ENCODE data around the gene UBE2V1. TPM values are rescaled to one million over a fixed set of nuclear protein-coding genes. Genes with fewer than 3 reads are reported as not detected.

Gene UBE2V1
- total RNA-seq, 3 donors from 2014 or later: 63.8 to 81.6 (median 79.9) TPM

DNA sequence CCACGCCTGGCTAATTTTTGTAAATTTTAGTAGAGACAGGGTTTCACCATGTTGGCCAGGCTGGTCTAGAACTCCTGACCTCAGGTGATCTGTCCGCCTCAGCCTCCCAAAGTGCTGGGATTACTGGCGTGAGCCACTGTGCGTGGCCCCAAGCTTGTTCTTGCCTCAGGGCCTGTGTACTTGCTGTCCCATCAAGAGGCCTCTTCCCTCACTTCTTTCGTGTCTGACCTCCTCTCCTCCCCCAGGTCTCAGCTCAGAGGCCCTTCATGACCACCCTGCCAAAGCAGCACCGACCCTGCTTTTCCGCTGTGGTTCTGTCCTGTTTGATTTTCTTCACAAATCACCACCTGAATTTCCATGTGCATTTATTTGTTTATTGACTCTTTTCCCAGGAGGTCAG lies 10.5 kb upstream of the UBE2V1 start:
- Histone ChIP-seq H3K27me3 (no peaks in the 10 kb centered on the region), H3K27ac (peak overlapping the region in 1 of 2 donors; percentile 10), H3K4me1 (no peaks in the 10 kb centered on the region), H3K36me3 (peaks cover 4% of the 10 kb centered on the region), H3K4me3 (no peak overlapping the region), H3K9me3 (no peaks in the 10 kb centered on the region)
- intact Hi-C loops (cut with DNase I; ENCODE audit: low total_unique reads): loop anchor here (5.0 kb wide), 1 partner anchor 44 kb away; no protein-coding TSS in a partner anchor
- peak in 1 of 2 donors; percentile 31 for DNase-seq (ENCODE audit: low spot score in 2 of 2)
- TF ChIP-seq POLR2A (IDR thresholded peaks at IDR 0.05) (no peak), POLR2AphosphoS5 (IDR thresholded peaks at IDR 0.05) (no peak)
- TF ChIP-seq, protein P1, sequence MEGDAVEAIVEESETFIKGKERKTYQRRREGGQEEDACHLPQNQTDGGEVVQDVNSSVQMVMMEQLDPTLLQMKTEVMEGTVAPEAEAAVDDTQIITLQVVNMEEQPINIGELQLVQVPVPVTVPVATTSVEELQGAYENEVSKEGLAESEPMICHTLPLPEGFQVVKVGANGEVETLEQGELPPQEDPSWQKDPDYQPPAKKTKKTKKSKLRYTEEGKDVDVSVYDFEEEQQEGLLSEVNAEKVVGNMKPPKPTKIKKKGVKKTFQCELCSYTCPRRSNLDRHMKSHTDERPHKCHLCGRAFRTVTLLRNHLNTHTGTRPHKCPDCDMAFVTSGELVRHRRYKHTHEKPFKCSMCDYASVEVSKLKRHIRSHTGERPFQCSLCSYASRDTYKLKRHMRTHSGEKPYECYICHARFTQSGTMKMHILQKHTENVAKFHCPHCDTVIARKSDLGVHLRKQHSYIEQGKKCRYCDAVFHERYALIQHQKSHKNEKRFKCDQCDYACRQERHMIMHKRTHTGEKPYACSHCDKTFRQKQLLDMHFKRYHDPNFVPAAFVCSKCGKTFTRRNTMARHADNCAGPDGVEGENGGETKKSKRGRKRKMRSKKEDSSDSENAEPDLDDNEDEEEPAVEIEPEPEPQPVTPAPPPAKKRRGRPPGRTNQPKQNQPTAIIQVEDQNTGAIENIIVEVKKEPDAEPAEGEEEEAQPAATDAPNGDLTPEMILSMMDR (IDR thresholded peaks at IDR 0.05): no peak

DNA sequence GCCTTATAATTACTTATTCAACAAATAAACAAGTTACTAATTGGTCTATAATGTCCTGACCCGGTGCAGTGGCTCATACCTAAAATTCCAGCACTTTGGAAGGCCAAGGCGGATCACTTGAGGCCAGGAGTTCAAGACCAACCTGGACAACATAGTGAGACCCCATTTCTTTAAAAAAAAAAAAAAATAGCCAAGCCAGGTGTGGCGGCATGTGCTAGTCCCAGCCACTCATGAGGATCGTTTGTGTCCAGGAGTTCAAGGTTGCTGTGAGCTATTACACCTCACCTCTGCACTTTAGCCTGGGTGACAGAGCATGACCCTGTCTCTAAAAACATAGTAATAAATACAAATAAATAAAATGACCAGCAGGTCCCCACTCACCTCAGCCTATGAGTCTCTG lies 9.8 kb upstream of the UBE2V1 start:
- no peak for DNase-seq (ENCODE audit: low spot score in 2 of 2)
- TF ChIP-seq POLR2AphosphoS5 (IDR thresholded peaks at IDR 0.05): no peak
- no peak for TF ChIP-seq POLR2A (IDR thresholded peaks at IDR 0.05)
- TF ChIP-seq, protein P1 (IDR thresholded peaks at IDR 0.05): no peak
- no peaks in the 10 kb centered on the region for H3K27me3 ChIP-seq
- no peak overlapping the region for H3K4me3 ChIP-seq
- H3K9me3 ChIP-seq: no peaks in the 10 kb centered on the region
- H3K27ac ChIP-seq: no peak overlapping the region
- peaks cover 3% of the 10 kb centered on the region for H3K36me3 ChIP-seq
- intact Hi-C loops (cut with DNase I; ENCODE audit: low total_unique reads): loop anchor here (5.0 kb wide), 1 partner anchor 45 kb away; no protein-coding TSS in a partner anchor
- H3K4me1 ChIP-seq: no peaks in the 10 kb centered on the region

DNA sequence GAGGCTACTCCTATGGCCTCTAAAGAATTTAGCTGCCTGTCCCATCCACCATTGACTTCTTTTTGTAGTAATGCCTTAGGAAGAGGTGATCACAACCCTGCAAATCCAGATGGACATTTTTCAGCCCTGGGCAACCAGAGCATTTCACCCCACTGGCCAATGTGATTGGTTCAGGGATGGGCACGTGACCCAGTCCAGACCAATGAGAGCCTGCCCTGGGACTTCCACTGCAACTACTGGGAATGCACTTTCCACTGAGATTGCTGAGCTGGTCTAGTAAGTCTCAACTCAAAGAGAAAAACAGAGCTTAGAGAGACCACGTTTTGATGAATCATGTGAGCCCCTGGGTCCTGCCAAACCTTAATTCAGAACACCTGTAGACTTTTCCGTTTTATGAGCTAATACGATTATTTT lies 8.9 kb upstream of the UBE2V1 start:
- no peak overlapping the region for H3K4me3 ChIP-seq
- H3K4me1 ChIP-seq: no peaks in the 10 kb centered on the region
- no peak for DNase-seq (ENCODE audit: low spot score in 2 of 2)
- H3K27me3 ChIP-seq: no peaks in the 10 kb centered on the region
- no peaks in the 10 kb centered on the region for H3K36me3 ChIP-seq
- H3K9me3 ChIP-seq: no peaks in the 10 kb centered on the region
- no peak overlapping the region for H3K27ac ChIP-seq
- intact Hi-C loops (cut with DNase I; ENCODE audit: low total_unique reads): loop anchor here (5.0 kb wide), 1 partner anchor 45 kb away; no protein-coding TSS in a partner anchor
- no peak for TF ChIP-seq POLR2A (IDR thresholded peaks at IDR 0.05)
- no peak for TF ChIP-seq POLR2AphosphoS5 (IDR thresholded peaks at IDR 0.05)
- TF ChIP-seq, protein P1 (IDR thresholded peaks at IDR 0.05): no peak

DNA sequence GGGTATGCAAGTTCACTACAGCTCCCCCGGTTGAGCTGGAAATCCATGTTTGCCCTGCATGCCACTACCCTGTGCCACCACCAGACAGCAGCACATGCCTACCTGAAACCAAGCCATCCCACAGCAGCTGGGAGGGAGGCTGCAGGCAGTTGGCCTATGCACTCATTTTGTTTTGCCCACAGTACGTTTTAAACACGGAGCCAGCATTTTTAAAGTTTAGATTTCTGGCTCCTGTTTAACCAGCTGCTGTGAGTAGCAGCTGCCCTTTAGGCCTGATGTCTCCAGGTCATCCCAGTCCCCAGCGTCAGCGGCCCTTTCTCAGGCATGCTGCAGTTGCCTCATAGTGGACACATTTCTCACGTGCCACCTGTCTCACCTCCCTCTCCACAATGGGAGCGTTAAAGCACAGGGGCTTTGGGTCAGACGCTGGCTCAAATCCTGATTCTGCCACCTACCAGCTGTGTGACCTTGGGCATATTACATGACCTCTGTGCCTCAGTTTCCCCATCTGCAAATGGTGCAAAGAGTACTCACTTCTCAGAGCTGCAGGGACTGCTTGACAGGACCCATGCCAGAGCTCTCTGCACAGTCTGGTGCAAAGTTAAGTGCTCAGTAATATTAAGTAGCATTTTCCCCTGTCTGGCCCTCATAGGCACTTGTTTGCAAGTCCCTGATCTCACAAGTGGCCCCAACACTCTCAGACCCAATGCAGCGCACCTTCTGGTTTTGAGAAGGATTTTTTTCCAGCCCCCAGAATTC lies 8.2 kb upstream of the UBE2V1 start:
- Histone ChIP-seq H3K27me3 (no peaks in the 10 kb centered on the region), H3K9me3 (no peaks in the 10 kb centered on the region), H3K4me3 (no peak overlapping the region), H3K27ac (no peak overlapping the region), H3K4me1 (peaks cover 0 to 4% of the 10 kb centered on the region in 2 donors), H3K36me3 (no peaks in the 10 kb centered on the region)
- TF ChIP-seq, protein P1 (IDR thresholded peaks at IDR 0.05): peak; percentile 76 to 92 (median 88)
- TF ChIP-seq POLR2A (IDR thresholded peaks at IDR 0.05): no peak
- peak in 2 of 3 donors; percentile 33 to 40 for TF ChIP-seq POLR2AphosphoS5 (IDR thresholded peaks at IDR 0.05)
- intact Hi-C loops (cut with DNase I; ENCODE audit: low total_unique reads): loop anchor here (5.0 kb wide), 1 partner anchor 46 kb away; no protein-coding TSS in a partner anchor
- peak in 1 of 2 donors; percentile 59 for DNase-seq (ENCODE audit: low spot score in 2 of 2)

DNA sequence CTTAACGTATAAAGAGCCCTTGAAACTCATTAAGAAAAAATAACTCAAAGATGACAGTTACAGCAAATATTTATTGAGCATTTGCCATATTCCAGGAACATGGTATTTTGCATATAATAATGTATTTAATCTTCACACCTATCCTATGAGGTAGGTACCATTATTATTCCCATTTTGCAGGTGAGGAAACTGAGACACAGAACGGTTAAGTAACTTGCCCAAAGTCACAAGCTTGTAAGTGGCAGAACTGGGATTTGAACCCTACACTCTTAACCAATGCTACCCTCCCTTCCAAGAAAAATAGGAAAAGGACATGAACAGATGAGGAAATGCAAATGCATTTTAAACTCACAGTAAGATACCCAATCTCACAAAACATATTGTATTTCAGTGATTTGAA lies 5.3 kb upstream of the UBE2V1 start:
- Histone ChIP-seq H3K36me3 (no peaks in the 10 kb centered on the region), H3K9me3 (no peaks in the 10 kb centered on the region), H3K27ac (no peak overlapping the region), H3K27me3 (no peaks in the 10 kb centered on the region), H3K4me1 (peaks cover 7 to 12% of the 10 kb centered on the region in 2 donors), H3K4me3 (no peak overlapping the region)
- TF ChIP-seq, protein P1 (IDR thresholded peaks at IDR 0.05): no peak
- TF ChIP-seq POLR2AphosphoS5 (IDR thresholded peaks at IDR 0.05) (no peak), POLR2A (IDR thresholded peaks at IDR 0.05) (no peak)
- intact Hi-C loops (cut with DNase I; ENCODE audit: low total_unique reads): no loop called here
- DNase-seq (ENCODE audit: low spot score in 2 of 2): no peak
